Upper lobe of left lung (tissue), 4 donors: Measurements from ENCODE around the gene ADAMTS14.
"Not testable (repeated sequence)": the region's sequence is repeated elsewhere in the genome, so short reads cannot be mapped to it uniquely, and the experiment has no call there.

Experiments used
- CTCF ChIP-seq, 6 experiments: fragments of 450-650 bp in 4 of 6; fragments of 200-600 bp in 2 of 6; sonication (generic) in 2 of 6; IDR thresholded peaks; one replicate each; pipeline ENCODE4 v1.5.1; 2016 to 2019; ENCODE audit warnings: antibody characterized with exemption in 6 of 6
- POLR2A ChIP-seq, 4 donors: fragments of 450-650 bp; IDR thresholded peaks; one replicate each; pipeline ENCODE4 v1.5.1; 2016 to 2017; ENCODE audit warnings: antibody characterized with exemption in 4 of 4, mild to moderate bottlenecking in 2 of 4

DNA sequence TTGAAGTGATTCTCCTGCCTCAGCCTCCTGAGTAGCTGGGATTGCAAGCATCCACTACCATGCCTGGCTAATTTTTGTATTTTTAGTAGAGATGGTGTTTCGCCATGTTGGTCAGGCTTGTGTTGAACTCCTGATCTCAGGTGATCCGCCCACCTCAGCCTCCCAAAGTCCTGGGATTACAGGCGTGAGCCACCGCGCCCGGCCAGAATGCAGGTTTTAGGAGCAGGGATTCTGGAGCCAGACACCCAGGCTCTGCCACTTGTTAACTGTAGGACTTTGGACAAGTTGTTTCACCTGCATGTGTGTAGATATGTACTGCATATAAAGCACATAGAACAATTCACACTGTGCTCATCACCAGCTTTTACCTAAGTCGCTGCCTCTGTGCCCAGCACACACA lies 98.2 kb downstream of the ADAMTS14 start:
- not testable (repeated sequence) for TF ChIP-seq POLR2A, CTCF (IDR thresholded peaks at IDR 0.05)
